ENCODE measurements around the gene THAP4.

- TF ChIP-seq CTCF (conservative IDR thresholded peaks at IDR 0.05): no peak
- TF ChIP-seq EZH2 (IDR thresholded peaks at IDR 0.05; ENCODE audit: low read depth): no peak
These were observed 73.9 kb downstream of the THAP4 start for GRCh38 chr2:241563031-241563507.

Data from PC-9 (cell line).